ENCODE data around the gene RHO. TPM values are rescaled to one million over a fixed set of nuclear protein-coding genes. Genes with fewer than 3 reads are reported as not detected.
"Not testable (repeated sequence)": the region's sequence is repeated elsewhere in the genome, so short reads cannot be mapped to it uniquely, and the experiment has no call there.

Gene RHO
- polyA plus RNA-seq, 1 donor, result 0.10 TPM

- not testable (repeated sequence) for DNase-seq
These were observed 28.7 kb upstream of the RHO start for GRCh38 chr3:129499604-129500333.

- no peak for DNase-seq
These were observed 28.1 kb upstream of the RHO start for GRCh38 chr3:129500334-129500658.

- DNase-seq, result no peak
These were observed 26.8 kb upstream of the RHO start for GRCh38 chr3:129501630-129502029.

GRCh38 chr3:129502641-129503408 lies 25.6 kb upstream of the RHO start:
- DNase-seq, result no peak

GRCh38 chr3:129503471-129504291 lies 24.8 kb upstream of the RHO start:
- no peak for DNase-seq

- no peak for DNase-seq
These were observed 23.9 kb upstream of the RHO start for GRCh38 chr3:129504471-129505100.

GRCh38 chr3:129505341-129505740 lies 23.1 kb upstream of the RHO start:
- no peak for DNase-seq

- DNase-seq, result no peak
These were observed 22.2 kb upstream of the RHO start for GRCh38 chr3:129506231-129506742.

- no peak for DNase-seq
These were observed 21.1 kb upstream of the RHO start for GRCh38 chr3:129507181-129507831.

GRCh38 chr3:129512595-129512994 lies 15.8 kb upstream of the RHO start:
- no peak for DNase-seq

GRCh38 chr3:129513705-129514104 lies 14.7 kb upstream of the RHO start:
- no peak for DNase-seq

GRCh38 chr3:129514110-129514509 lies 14.3 kb upstream of the RHO start:
- DNase-seq, result no peak

- no peak for DNase-seq
These were observed 13.9 kb upstream of the RHO start for GRCh38 chr3:129514563-129514962.

- DNase-seq, result not testable (repeated sequence)
These were observed 13.2 kb upstream of the RHO start for GRCh38 chr3:129515108-129515820.

GRCh38 chr3:129515821-129516432 lies 12.5 kb upstream of the RHO start:
- not testable (repeated sequence) for DNase-seq

GRCh38 chr3:129517516-129517915 lies 10.9 kb upstream of the RHO start:
- no peak for DNase-seq

GRCh38 chr3:129518038-129518561 lies 10.3 kb upstream of the RHO start:
- no peak for DNase-seq

GRCh38 chr3:129518581-129518980 lies 9.9 kb upstream of the RHO start:
- DNase-seq, result no peak

GRCh38 chr3:129519449-129519848 lies 9.0 kb upstream of the RHO start:
- no peak for DNase-seq

- no peak for DNase-seq
These were observed 8.3 kb upstream of the RHO start for GRCh38 chr3:129519896-129520715.

All from hindlimb muscle (tissue), 1 donor.